DND-41 (cell line): ENCODE results near the gene LRRC75B.
"Not testable (repeated sequence)": the region's sequence is repeated elsewhere in the genome, so short reads cannot be mapped to it uniquely, and the experiment has no call there.

Experiments
- ATAC-seq: fragments of 200-7000 bp; cut with Tn5 transposase; 3 replicates; pipeline ENCODE4 v1.9.1; 2021; ENCODE audit warnings: low read depth; ENCODE audit not compliant: insufficient read depth
- DNase-seq: peaks from one replicate; pipeline ENCODE4 v3.0.0-alpha.2; 2020
- H2AFZ ChIP-seq: 2 replicates; pipeline ENCODE4 v1.6.0; 2012; ENCODE audit warnings: low read depth, low read length
- H3K27ac ChIP-seq: 2 replicates; pipeline ENCODE4 v1.5.1; 2012; ENCODE audit warnings: low read length, inconsistent platforms
- H3K27me3 ChIP-seq: fragments of 200-600 bp; sonication (generic); 2 replicates; pipeline ENCODE4 v1.6.0; 2012; ENCODE audit warnings: low read length, mild to moderate bottlenecking, inconsistent platforms; ENCODE audit not compliant: insufficient read depth, poor library complexity
- H3K36me3 ChIP-seq: 2 replicates; pipeline ENCODE4 v1.5.1; 2012; ENCODE audit warnings: low read length, inconsistent platforms; ENCODE audit not compliant: insufficient read depth
- H3K4me1 ChIP-seq: 2 replicates; pipeline ENCODE4 v1.5.1; 2012; ENCODE audit warnings: mild to moderate bottlenecking, low read length; ENCODE audit not compliant: insufficient read depth
- H3K4me2 ChIP-seq: 2 replicates; pipeline ENCODE4 v1.6.0; 2012; ENCODE audit warnings: mild to moderate bottlenecking, moderate library complexity, low read length, inconsistent platforms; ENCODE audit not compliant: insufficient read depth
- H3K4me3 ChIP-seq, 2 experiments: fragments of 200-600 bp in 1 of 2; shearing (Covaris generic) in 1 of 2; 2 replicates each; pipeline ENCODE4 v1.5.1; 2012 to 2016; ENCODE audit warnings: inconsistent platforms in 2 of 2, low read length in 2 of 2, mild to moderate bottlenecking in 2 of 2, low read depth in 1 of 2, moderate library complexity in 1 of 2
- H3K79me2 ChIP-seq: 2 replicates; pipeline ENCODE4 v1.6.0; 2012; ENCODE audit warnings: low read length, inconsistent platforms; ENCODE audit not compliant: insufficient read depth
- H3K9ac ChIP-seq: 2 replicates; pipeline ENCODE4 v1.6.0; 2012; ENCODE audit warnings: low read depth, mild to moderate bottlenecking, inconsistent platforms, low read length, moderate library complexity
- H3K9me3 ChIP-seq: 2 replicates; pipeline ENCODE4 v1.5.1; 2012; ENCODE audit warnings: low read length, moderate library complexity, mild to moderate bottlenecking, inconsistent platforms; ENCODE audit not compliant: insufficient read depth, severe bottlenecking
- H4K20me1 ChIP-seq: 2 replicates; pipeline ENCODE4 v1.6.0; 2012; ENCODE audit warnings: low read length; ENCODE audit not compliant: insufficient read depth
- EZH2 ChIP-seq: IDR thresholded peaks from 3 replicates; pipeline ENCODE4 v1.6.1; 2012; ENCODE audit warnings: borderline replicate concordance, low read depth, mild to moderate bottlenecking, moderate library complexity, low read length, inconsistent platforms; ENCODE audit not compliant: severe bottlenecking
- TF ChIP-seq, protein P1 (sequence below): IDR thresholded peaks from 2 replicates; pipeline ENCODE4 v1.5.1; 2012; ENCODE audit warnings: borderline replicate concordance, low read length, moderate library complexity, mild to moderate bottlenecking; ENCODE audit not compliant: poor library complexity, severe bottlenecking; ENCODE audit errors: extremely low read depth

The LRRC75B gene

DNA sequence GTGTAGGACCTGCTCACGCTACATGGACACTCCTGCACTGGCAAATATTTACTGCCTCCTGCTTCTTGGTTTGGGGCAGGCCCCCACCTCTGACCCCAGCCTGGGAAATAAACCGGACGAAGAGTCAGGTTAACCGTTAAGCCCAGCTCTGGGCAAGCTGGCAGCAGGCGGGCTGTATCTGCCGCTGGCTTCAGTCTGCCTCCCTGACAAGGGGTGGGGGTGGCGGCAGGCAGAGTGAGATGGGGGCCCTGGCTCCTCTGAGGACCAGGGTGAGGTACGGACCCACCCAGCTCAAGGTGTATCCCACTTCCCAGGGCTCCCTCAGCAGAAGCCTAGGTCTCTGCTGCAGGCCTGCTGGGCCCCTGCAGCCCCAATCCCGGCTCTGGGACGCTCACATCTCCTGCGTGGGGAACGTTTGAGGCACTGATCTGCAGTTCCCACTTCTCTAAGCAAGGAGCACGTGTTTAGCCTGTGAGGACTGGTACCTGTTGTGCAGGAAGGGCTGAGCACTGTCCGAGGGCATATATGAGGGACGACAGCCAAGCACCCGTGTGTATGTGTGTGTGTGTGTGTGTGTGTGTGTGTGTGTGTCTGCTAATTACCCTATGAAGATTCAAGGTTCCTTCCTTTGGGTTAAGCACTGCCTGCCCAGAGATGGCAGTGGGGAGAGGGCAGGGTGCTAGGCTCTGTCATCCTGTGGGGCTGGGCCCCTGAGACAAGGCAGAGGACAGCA lies 1.1 kb upstream of the LRRC75B start:
- Histone ChIP-seq H3K4me2 (no peak overlapping the region), H4K20me1 (no peaks in the 10 kb centered on the region), H3K27me3 (no peaks in the 10 kb centered on the region), H3K4me3 (no peak overlapping the region), H3K9ac (no peak overlapping the region), H3K79me2 (no peaks in the 10 kb centered on the region), H3K27ac (no peak overlapping the region), H3K36me3 (no peaks in the 10 kb centered on the region), H3K4me1 (no peaks in the 10 kb centered on the region), H3K9me3 (no peaks in the 10 kb centered on the region), H2AFZ (no peak overlapping the region)
- no peak for DNase-seq
- 0 out of 3 replicates have a peak, but pooled peaks have one; percentile 24 for ATAC-seq
- TF ChIP-seq EZH2: no peak
- TF ChIP-seq, protein P1, sequence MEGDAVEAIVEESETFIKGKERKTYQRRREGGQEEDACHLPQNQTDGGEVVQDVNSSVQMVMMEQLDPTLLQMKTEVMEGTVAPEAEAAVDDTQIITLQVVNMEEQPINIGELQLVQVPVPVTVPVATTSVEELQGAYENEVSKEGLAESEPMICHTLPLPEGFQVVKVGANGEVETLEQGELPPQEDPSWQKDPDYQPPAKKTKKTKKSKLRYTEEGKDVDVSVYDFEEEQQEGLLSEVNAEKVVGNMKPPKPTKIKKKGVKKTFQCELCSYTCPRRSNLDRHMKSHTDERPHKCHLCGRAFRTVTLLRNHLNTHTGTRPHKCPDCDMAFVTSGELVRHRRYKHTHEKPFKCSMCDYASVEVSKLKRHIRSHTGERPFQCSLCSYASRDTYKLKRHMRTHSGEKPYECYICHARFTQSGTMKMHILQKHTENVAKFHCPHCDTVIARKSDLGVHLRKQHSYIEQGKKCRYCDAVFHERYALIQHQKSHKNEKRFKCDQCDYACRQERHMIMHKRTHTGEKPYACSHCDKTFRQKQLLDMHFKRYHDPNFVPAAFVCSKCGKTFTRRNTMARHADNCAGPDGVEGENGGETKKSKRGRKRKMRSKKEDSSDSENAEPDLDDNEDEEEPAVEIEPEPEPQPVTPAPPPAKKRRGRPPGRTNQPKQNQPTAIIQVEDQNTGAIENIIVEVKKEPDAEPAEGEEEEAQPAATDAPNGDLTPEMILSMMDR: no peak

DNA sequence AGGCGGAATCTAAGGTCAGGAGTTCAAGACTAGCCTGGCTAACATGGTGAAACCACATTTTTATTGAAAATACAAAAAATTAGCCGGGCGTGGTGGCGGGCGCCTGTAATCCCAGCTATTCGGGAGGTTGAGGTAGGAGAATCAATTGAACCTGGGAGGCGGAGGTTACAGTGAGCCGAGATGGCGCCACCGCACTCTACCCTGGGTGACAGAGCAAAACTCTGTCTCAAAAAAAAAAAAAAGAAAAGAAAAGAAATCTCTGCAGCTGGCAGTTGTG lies 624 bp upstream of the LRRC75B start:
- H2AFZ ChIP-seq, H4K20me1 ChIP-seq, H3K79me2 ChIP-seq, DNase-seq, H3K4me3 ChIP-seq, H3K4me2 ChIP-seq, H3K36me3 ChIP-seq, H3K9me3 ChIP-seq, H3K27ac ChIP-seq, H3K4me1 ChIP-seq, H3K9ac ChIP-seq, H3K27me3 ChIP-seq, ATAC-seq: not testable (repeated sequence)

DNA sequence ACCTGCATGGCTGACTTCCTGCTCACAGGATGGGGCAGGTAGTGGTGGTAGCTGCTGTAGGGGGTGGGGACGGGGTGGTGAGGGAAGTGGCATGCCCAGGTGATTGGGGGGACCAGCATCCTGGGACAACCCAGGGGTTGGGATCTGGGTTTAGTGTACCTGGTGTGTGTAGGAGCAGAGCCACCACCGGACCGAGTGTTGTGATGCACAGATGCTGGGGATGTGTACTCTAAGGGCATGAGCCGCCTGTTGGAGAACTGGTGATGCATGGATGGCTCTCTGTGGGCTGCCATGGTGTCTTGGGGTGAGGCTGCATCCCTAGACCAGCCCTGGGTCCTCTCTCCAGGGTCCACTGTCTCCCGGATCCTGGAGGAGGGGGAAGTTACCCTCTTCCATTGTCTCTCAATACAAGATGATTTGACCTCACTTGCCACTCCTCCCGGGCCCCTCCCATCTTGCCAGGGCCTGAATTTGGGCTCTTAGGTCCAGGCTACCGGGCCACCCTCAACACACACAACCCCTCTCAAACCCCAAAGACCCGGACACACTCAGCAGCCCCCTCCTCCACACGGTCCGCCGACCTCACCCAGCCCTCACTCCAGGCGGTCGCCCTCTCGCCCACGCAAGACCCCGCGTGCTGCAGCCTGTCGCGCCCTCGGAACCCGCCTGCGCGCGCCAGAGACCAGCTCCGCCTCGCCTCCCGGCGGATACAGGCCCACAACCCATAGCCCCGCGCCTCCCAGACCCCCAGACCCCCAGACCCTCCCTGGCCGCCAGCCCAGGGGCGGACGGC lies 619 bp downstream of the LRRC75B start:
- TF ChIP-seq, protein P1: no peak
- no peak for TF ChIP-seq EZH2
- DNase-seq (no peak), ATAC-seq (no peak)
- H3K4me3 ChIP-seq: no peak overlapping the region
- H2AFZ ChIP-seq: no peak overlapping the region
- no peaks in the 10 kb centered on the region for H3K27me3 ChIP-seq
- H3K27ac ChIP-seq: no peak overlapping the region
- no peaks in the 10 kb centered on the region for H3K9me3 ChIP-seq
- no peak overlapping the region for H3K9ac ChIP-seq
- H3K79me2 ChIP-seq: no peaks in the 10 kb centered on the region
- H4K20me1 ChIP-seq: no peaks in the 10 kb centered on the region
- no peak overlapping the region for H3K4me2 ChIP-seq
- no peaks in the 10 kb centered on the region for H3K36me3 ChIP-seq
- no peaks in the 10 kb centered on the region for H3K4me1 ChIP-seq

DNA sequence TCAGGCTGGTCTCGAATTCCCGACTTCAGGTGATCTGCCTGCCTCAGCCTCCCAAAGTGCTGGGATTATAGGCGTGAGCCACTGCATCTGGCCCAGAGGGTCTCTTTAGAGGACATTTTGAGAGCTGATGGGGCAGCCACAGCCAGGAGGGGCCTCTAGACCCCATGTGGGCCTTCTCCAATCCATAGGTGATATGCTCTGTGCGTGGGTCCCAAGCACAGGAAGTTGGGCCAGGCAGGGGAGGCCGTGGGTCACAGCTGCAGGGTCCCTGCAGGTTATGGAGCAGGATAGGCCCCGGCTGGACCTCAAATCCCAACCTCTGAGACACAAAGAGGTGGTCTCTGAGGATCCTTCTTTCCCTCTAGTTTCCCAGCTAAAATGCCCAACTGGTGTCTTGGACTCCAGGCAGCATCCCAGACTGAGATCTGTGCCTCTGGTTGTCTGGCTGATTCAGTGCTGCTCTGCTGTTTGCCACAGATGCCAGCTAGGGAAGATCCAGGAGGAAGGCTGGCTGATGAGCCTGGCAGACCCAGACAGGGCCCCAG lies 1.5 kb downstream of the LRRC75B start:
- no peak overlapping the region for H2AFZ ChIP-seq
- H3K27ac ChIP-seq: no peak overlapping the region
- no peak overlapping the region for H3K9ac ChIP-seq
- ATAC-seq (no peak), DNase-seq (no peak)
- no peak overlapping the region for H3K4me3 ChIP-seq
- no peaks in the 10 kb centered on the region for H3K27me3 ChIP-seq
- TF ChIP-seq, protein P1: no peak
- TF ChIP-seq EZH2: no peak
- no peaks in the 10 kb centered on the region for H3K9me3 ChIP-seq
- H4K20me1 ChIP-seq: no peaks in the 10 kb centered on the region
- no peaks in the 10 kb centered on the region for H3K36me3 ChIP-seq
- no peaks in the 10 kb centered on the region for H3K4me1 ChIP-seq
- H3K79me2 ChIP-seq: no peaks in the 10 kb centered on the region
- H3K4me2 ChIP-seq: no peak overlapping the region
